ENCODE results near the gene SYP.
"Not testable (repeated sequence)": the region's sequence is repeated elsewhere in the genome, so short reads cannot be mapped to it uniquely, and the experiment has no call there.

Gene SYP

DNA sequence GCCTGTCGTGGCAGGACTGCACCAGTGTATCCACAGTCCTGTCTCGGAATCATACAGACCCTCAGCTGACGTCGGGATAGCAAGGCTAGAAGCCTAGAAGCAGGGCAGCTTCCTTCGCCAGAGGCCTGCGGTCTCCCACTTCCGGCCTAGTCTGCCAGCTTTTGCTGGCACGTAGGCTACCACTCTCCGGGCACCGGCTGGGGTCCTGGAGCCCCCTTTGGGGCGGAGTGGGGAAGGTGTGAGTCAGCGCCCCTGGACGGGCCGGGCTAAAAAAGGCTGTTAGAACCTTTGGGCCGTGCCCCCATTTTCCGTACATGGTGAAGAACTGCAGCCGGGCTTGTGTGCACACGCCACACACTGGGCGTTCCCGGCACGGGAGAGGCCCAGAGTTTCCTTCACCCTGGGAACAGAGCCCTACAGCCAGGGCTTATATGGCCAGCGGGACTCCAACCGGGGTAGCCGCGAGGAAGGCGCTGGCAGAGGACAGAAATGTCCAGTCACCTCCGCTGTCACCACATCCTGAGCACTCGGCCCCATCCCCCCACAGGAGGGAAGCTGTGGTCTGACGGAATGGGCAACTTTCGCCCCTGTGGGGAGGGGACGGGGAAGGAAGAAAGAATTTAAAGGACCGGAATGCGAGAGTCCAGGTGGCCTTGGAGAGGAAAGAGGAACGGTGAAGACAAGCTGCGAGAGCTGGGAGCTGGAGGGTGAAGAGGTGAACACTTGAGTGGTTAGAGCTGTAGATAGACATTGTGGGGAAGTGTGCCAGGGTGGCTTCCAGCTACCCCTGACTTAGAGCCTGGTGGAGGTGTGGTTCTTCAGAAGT is 32.9 kb downstream of the SYP start:
- peak; percentile 56 to 65 for DNase-seq (ENCODE audit: low read depth in 2 of 2)

DNA sequence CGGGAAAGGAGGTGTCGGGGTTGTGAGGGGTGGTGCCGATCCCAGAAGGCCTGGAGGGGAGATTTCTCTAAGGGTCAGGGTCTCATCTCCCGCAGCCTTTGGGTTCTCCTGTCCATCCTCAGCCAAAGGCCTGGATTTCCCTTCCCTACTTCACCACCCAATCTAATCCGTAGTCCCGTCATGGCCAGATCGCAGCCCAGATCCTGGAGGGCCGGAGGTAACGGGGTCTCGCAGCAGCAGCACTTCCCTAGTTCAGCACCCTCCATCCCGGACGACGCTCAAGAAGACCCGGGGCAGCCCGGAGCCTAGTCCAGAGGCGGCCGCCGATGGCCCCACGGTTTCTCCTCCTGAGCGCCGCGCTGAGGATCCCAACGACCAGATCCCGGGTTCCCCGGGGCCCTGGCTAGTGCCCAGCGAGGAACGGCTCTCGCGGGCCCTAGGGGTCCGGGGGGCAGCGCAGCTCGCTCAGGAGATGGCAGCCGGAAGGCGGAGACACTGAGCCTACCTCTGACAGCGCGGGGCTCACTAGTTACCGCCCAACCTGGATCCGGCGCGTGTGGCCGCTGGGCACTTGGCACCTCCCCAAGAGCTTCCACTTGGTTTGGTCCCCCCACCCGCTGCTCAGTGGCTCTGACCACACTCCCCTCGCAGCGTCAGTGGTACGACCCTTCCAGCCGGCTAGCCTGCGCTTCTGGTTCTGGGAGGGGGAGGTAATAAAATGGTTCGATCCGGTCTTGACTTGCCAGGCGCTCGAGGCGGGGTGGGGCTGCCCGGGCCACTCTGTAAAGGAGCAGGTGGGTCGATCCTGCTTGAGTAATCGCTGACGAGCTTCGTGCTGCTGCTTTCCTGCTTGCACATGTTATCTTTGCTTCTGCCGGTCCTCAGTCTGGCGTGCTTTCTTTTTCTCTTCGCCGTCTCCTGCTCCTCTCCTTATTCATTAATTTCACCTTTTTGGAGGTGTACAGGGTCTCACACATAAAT is 33.8 kb downstream of the SYP start:
- DNase-seq (ENCODE audit: low read depth in 2 of 2) = peak; percentile 59 to 65

DNA sequence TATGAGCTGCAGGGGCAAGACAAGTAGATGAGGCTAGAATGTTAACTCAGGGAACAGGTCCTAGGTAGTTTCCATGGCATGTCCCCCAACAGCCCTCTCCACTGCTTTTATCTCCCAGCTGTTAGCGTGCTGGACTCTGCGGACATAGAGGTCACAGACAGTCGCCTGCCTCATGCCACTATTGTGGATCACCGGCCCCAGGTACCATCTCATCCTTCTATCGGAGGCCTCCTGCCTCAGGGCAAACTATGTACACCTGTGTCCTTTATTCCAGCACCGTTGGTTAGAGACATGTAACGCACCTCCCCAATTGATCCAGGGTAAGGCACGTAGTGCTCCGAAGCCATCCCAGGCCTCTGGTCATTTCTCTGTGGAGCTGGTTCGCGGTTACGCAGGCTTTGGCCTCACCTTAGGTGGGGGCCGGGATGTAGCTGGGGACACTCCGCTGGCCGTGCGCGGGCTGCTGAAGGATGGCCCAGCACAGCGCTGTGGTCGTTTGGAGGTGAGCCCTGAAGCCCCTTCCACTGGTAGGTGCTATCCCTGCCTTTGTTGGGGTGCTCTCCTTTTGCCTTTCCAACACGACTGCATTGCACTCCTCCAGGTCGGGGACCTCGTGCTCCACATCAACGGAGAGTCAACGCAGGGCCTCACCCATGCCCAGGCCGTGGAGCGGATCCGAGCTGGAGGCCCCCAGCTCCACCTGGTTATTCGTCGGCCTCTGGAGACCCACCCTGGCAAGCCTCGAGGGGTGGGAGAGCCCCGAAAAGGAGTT is 35.2 kb downstream of the SYP start:
- no peak for DNase-seq (ENCODE audit: low read depth in 2 of 2)

DNA sequence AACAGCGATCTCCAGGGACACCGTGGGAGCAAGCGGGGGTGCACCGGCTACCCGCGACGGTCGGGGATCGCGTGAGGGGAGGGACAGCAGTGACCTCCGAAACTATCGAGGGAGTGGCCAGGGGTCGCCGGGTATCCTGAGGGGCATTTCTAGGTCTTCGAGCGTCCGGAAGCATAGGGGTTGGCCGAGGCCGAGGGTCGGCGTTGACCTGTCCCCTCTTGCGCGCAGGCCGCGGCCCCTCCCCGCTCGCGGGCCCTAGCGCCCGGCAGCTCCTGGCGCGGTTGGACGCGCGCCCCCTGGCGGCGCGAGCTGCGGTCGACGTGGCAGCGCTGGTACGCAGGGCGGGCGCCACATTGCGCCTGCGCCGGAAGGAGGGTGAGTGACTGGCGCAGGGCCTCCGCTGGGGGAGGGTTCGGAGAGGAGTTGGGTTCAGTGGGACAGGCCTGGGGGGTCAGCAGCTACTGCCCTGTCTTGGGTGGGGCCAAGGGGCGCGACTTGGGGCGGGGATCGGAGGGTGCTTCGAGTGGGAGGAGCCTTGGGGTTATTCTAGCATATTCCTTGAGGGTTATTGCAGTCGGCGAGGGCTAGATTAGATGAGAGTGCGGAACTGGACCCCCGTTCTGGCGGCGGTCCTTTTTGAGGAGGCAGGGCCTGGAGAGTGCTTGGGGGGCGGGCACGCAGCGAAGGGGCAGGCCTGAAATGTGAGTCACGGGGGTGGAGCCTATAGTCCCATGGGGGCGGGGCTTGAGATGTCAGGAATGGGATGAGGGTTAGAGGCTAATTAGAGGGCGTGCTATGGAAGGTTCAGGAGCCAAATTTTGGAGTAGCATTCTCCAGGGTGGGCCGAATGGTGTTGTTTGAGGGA is 36.2 kb downstream of the SYP start:
- DNase-seq (ENCODE audit: low read depth in 2 of 2) = peak; percentile 59 to 66

DNA sequence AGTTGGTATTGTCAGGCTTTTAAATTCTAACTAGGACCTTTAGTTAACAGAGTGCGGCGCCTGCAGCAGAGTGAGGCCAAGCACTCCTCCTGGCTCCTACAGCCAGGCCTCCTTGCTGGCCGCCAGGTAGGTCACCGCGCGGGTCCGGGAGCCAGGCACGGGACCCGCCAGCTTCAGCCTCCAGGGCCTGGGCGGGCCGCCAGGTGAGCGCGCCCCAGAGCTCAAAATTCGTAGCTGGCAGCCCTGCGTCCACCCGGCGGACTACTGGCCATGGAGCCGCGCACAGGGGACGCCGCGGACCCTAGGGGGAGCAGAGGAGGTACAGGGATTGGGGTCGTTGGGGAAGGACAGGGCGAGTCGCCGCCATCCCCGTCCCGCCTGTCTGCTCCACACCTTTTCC is 37.4 kb downstream of the SYP start, which contains the start of gene MAGIX:
Gene MAGIX (plus strand): TSS at position 139 of the 400 bp plus-strand sequence. CDS start 132 bp downstream, at position 271.
- DNase-seq (ENCODE audit: low read depth in 2 of 2) = no peak

DNA sequence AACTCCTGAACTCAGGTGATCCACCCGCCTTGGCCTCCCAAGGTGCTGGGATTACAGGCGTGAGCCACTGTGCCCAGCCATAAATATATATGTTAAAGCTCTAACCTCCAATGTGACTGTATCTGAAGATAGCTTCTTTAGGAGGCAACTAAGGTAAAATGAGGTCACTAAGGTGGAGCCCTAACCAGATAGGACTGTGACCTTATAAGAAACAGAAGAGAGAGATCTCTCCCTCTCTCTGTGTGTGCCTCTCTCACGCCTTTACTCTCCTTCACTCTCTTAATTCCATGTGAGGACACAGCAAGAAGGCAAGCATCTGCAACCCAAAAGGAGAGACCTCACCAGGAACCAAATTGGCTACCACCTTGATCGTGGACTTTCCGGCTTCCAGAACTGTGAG is 38.4 kb downstream of the SYP start:
- no peak for DNase-seq (ENCODE audit: low read depth in 2 of 2)

DNA sequence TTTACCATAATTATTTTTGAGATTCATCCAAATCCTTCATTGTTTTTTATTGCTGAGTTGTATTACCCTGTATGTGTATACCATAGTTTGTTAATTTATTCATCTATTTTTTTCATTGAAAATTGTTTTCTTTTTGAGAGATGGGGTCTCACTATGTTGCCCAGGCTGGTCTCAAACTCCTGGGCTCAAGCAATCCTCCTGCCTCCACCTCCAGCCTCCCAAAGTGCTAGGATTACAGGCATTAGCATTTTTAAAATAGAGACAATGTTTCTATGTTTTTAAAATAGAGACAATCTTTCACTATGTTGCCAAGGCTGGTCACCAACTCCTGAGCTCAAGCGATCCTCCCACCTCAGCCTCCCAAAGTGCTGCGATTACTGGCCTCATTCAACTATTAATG is 39.1 kb downstream of the SYP start:
- no peak for DNase-seq (ENCODE audit: low read depth in 2 of 2)

DNA sequence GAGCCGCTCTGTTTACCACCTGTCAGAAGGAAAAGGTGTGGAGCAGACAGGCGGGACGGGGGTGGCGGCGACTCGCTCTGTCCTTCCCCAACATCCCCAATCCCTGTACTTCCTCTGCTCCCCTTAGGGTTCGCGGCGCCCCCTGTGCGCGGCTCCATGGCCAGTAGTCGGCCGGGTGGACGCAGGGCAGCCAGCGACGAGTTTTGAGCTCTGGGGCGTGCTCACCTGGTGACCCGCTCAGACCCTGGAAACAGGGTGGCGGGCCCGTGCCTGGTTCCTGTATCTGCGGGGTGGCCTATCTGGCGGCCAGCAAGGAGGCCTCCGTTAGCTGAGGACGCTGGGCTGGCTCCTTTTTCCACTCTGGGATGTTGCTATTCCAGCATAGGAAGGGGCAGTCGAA is 42.8 kb downstream of the SYP start:
- no peak for DNase-seq (ENCODE audit: low read depth in 2 of 2)

DNA sequence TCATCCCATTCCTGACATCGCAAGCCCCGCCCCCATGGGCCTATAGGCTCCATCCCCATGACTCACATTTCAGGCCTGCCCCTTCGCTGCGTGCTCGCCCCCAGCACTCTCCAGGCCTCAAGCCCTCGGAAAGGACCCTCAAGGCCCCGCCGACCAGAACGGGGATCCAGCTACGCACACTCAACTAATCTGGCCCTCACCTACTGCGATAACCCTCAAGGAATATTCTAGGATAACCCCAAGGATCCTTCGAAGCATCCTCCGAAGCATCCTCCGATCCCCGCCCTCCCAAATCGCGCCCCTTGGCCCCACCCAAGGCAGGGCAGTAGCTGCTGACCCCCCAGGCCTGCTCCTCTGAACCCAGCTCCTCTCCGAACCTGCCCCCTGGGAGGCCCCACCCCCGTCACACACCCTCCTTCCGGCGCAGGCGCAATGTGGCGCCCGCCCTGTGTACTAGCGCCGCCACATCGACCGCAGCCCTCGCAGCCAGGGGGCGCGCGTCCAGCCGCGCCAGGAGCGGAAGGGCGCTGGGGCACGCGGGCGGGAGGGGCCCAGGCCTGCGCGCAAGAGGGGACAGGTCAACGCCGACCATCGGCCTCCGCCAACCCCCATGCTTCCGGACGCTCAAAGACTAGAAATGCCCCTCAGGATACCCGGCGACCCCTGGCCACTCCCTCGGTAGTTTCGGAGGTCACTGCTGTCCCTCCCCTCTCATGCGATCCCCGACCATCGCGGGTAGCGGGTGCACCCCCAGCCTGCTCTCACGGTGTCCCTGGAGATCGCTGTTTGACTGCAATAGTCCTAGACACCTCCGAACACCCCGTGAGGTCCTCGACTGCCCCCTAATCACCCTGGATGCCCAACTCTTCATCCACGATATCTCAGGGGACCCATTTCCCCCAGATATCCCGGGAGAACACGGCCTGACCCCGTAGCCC is 43.8 kb downstream of the SYP start:
- peak; percentile 74 to 78 for DNase-seq (ENCODE audit: low read depth in 2 of 2)

DNA sequence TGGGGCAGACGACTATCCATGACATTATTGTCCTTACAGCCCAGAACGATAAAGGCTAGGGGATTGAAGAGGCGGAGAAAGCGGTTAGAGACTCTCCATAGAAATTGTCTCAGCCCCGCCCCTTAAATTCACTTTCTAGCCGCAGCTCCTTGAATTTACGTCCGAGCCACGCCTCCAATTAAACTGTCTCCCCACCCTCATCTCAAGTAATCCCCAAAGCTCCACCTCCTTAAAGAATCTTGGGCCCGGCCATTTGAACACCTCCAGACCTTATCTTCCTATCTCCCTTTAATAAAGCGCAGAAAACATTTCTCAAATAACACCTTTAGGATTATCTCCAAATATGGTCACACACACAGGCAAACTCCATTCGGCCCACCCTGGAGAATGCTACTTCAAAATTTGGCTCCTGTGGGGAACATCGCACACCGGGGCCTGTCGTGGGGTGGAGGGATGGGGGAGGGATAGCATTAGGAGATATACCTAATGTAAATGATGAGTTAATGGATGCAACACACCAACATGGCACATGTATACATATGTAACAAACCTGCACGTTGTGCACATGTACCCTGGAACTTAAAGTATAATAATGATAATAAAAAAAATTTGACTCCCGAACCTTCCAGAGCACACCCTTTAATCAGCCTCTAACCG is 44.6 kb downstream of the SYP start:
- DNase-seq (ENCODE audit: low read depth in 2 of 2) = no peak

DNA sequence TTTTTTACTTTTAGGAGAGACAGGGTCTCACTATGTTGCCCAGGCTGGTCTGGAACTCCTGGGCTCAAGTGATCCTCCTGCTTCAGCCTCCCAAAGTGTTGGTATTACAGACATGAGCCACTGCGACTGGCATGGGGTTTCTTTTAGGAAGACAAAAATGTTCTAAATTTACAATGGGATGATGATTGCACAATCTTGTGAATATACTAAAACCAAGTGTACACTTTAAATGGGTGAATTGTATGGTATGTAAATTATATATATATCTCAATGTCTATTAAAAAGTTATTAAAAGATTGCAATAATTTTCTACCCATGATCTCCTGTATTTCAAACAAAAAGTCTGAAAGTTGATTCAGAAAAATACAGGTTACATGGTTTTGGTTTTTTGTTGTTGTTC is 46.5 kb downstream of the SYP start:
- DNase-seq (ENCODE audit: low read depth in 2 of 2) = no peak

DNA sequence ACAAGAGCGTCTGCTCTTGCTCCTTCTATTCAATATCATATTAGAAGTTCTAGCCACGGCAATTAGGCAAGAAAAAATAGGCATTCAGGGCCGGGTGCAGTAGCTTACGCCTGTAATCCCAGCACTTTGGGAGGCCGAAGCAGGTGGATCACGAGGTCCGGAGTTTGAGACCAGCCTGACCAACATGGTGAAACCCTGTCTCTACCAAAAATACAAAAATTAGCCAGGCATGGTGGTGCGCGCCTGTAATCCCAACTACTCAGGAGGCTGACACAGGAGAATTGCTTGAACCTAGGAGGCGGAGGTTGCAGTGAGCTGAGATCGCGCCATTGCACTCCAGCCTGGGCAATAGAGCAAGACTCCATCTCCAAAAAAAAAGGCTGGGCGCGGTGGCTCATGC is 50.7 kb downstream of the SYP start:
- not testable (repeated sequence) for DNase-seq (ENCODE audit: low read depth in 2 of 2)

DNA sequence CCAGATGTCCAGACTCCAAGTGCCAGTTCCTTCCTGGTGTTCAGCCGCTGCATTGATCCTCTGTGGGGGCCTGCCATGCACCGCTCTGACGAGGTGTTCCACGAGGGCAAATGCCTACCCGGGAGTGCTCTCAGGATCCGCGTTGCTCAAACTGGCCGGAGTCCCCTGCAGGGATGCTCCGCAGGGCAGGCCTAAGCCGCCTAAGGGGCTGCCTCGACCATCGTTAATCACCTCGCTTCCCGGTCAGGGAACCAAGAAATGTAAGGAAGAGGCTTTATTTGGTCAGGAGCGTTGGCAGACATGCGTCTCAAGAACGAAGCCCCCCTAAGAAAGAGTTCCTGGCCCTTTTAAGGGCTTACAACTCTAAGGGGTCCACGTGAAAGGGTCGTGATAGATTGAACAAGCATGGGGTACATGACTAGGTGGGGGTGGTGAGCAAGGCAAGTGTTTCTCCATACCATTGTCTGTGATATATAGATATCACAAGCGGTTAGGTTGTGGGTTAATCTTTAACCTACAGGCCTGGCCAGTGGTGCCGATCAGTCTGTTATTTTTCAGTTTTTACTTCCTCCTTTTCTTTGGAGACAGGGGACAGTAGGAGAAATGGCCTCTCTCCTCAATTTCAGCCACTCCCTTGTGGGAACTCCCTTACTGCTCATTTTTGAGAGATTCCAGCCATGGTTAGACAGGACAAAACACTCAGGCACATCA is 51.4 kb downstream of the SYP start:
- DNase-seq (ENCODE audit: low read depth in 2 of 2) = not testable (repeated sequence)

DNA sequence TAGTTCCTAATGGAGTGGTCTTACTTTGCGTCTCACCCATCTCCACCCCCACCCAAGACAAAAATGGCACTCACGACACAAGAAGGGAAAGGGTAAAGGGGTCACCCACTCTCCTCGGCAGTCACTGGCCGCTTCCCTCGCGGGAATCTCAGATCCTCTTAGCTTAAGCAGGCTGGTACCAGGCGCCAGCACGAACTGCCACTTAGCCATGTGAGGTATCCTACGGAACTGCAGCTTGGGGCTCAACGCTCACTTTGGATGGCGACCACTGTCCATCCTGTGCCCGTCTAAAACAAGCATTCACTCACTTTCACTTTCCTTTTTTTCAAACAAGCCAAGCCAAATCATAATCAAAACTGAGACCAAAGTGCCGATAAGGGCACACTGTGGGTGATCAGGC is 52.1 kb downstream of the SYP start:
- DNase-seq (ENCODE audit: low read depth in 2 of 2) = no peak

DNA sequence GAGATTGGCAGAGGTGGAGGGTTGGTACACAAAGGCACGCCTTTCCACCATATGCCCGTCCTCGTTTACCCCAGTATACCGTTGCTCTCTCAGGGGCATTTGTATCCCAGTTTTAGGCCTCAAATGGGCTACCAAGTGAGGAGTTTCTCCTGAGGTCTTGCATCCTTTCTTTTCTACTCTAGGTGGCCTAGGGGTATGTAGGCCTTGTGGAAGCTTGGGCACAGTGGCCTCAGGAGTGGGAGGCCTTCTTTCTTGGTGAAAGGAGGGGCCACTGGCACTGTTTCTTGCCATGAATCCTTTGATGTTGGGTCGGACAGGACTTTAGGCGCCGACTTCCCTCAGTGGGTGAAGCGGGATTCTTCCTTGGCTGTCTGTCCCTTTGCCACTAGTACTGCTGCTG is 52.7 kb downstream of the SYP start:
- DNase-seq (ENCODE audit: low read depth in 2 of 2) = no peak

DNA sequence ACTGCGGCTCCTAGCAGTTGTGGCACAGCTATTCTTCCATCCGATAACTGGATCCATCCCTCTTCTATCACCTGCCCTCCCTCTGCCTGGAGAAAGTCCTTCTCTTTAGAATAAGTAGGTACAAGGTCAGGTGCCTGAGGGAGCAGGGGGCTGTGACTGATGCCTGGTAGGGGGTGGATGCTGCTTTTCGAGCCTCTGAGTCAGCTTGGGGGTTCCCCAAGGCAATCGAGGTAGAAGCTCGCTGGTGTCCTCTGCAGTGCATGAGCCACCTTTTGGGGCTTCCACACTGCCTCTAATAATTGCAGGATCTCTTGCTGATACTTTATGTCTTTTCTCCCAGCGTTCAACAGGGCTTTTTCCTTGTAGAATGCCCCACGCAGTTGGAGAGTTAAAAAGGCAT is 56.8 kb downstream of the SYP start:
- DNase-seq (ENCODE audit: low read depth in 2 of 2) = not testable (repeated sequence)

DNA sequence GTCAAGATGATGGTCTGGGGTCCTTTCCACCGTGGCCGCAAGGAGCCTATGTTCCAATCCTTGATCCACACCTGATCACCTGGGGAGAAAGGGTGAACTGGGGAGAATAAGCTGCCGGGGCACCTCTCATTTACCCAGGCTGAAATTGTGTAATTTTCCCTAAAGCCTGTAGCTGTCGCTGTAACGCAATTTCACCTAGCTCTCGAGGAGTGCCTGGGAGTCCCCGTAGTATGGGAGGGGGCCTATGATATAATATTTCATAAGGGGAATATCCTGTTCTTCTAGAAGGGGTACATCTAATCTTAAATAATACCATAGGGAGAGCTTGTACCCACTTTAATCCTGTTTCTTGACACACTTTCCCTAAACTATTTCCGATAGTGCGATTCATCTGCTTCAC is 57.7 kb downstream of the SYP start:
- DNase-seq (ENCODE audit: low read depth in 2 of 2) = not testable (repeated sequence)

DNA sequence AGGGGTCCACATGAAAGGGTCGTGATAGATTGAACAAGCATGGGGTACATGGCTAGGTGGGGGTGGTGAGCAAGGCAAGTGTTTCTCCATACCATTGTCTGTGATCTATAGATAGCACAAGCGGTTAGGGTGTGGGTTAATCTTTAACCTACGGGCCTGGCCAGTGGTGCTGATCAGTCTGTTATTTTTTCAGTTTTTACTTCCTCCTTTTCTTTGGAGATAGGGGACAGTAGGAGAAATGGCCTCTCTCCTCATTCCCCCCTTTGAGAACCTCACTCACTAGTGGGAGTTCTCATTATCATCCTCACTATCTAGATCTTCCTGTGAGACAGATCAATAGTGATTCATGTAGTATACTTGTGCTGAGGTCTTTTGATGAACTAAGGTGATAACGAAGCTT is 60.3 kb downstream of the SYP start:
- no peak for DNase-seq (ENCODE audit: low read depth in 2 of 2)
